Astrocyte of the spinal cord (primary cell): ENCODE results near the gene LMAN2.
"Not testable (repeated sequence)": the region's sequence is repeated elsewhere in the genome, so short reads cannot be mapped to it uniquely, and the experiment has no call there.

Experiments
- DNase-seq: peaks from one replicate; pipeline ENCODE4 v3.0.0; 2011; ENCODE audit warnings: low read depth, low spot score
- H3K4me3 ChIP-seq: 2 replicates; pipeline ENCODE4 v1.5.1; 2011; ENCODE audit warnings: low read depth, mild to moderate bottlenecking, low read length, moderate library complexity
- in situ Hi-C: cut with HindIII; loops from 2 replicates; pipeline ENCODE4 v1.10.0; 2017; ENCODE audit warnings: low sequenced_read_pairs
- TF ChIP-seq, protein P1 (sequence below): IDR thresholded peaks from 2 replicates; pipeline ENCODE4 v1.5.1; 2012; ENCODE audit warnings: low read depth, mild to moderate bottlenecking, low read length, inconsistent platforms

LMAN2 gene

DNA sequence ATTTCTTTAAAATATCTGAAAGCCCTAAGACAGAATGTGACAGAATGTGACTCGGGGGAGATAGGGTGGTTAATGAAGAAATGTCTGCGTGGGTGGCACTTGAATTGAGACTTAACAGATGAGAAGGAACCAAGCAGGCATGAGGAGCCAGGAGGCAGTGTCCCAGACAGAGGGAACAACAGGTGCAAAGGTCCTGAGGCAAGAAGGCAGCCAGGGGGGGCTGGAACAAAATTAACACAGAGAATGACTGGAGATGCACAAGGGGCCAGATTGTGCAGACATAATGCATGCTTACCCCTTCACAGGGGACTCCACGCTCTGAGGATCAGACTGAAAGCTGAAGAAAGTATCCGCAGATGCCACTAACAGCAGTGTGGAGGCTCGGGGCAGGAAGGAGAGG is 1.7 kb downstream of the LMAN2 start:
- H3K4me3 ChIP-seq: no peak overlapping the region
- DNase-seq: no peak
- TF ChIP-seq, protein P1, sequence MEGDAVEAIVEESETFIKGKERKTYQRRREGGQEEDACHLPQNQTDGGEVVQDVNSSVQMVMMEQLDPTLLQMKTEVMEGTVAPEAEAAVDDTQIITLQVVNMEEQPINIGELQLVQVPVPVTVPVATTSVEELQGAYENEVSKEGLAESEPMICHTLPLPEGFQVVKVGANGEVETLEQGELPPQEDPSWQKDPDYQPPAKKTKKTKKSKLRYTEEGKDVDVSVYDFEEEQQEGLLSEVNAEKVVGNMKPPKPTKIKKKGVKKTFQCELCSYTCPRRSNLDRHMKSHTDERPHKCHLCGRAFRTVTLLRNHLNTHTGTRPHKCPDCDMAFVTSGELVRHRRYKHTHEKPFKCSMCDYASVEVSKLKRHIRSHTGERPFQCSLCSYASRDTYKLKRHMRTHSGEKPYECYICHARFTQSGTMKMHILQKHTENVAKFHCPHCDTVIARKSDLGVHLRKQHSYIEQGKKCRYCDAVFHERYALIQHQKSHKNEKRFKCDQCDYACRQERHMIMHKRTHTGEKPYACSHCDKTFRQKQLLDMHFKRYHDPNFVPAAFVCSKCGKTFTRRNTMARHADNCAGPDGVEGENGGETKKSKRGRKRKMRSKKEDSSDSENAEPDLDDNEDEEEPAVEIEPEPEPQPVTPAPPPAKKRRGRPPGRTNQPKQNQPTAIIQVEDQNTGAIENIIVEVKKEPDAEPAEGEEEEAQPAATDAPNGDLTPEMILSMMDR: no peak
- in situ Hi-C loops: no loop called here

DNA sequence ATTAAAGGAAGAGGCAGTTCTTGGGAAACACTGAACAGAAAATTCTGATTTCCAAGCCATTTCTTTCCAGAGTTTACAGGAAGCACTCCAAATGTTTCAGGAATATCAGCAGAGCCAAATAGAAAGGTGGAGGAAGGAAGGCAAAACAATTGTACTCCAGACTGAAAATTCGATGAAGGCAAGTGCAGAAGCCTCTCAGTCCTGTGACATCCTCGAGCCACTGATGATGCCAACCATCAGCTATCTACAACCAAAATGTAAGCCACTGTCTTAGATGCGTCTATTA is 2.2 kb downstream of the LMAN2 start:
- no peak for DNase-seq
- no peak overlapping the region for H3K4me3 ChIP-seq
- TF ChIP-seq, protein P1: no peak
- in situ Hi-C loops: no loop called here

DNA sequence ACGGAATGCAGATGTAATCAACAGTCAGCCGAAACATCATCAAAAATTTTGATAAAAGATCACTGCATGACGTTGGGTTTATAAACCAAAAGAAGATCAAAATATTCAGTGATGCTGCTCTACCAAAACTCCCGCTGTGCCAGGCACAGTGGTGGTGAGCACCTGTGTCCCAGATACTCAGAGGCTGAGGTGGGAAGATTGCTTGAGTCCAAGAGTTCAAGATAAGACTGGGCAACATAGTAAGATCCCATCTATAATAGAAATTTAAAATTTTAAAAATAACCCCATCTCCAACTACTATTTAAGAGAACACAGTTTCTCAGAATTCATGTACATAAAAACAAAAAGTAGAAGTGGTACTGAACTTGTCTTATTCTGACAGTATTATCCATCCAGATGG is 3.8 kb downstream of the LMAN2 start:
- in situ Hi-C loops: no loop called here
- TF ChIP-seq, protein P1: no peak
- H3K4me3 ChIP-seq: no peak overlapping the region
- DNase-seq: no peak

DNA sequence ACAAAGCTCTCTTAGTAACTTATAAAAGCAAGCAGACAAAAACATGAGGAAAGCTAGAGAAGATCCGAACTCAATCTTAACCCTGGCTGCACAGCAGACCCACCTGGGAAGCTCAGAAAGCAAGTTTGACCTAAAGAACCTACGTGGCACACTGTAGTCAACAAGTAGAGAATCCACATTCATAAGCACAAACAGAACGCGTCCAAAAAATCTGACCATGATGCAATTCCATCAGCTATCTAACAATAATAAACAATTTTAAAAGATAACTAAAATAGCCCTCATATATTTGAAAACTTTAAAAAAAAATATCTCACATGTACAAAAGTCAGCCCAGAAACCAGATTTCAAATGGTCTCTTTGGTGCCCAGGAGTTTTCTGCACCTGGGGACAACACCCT is 4.6 kb downstream of the LMAN2 start:
- in situ Hi-C loops: no loop called here
- no peak for DNase-seq
- TF ChIP-seq, protein P1: no peak
- H3K4me3 ChIP-seq: no peak overlapping the region

DNA sequence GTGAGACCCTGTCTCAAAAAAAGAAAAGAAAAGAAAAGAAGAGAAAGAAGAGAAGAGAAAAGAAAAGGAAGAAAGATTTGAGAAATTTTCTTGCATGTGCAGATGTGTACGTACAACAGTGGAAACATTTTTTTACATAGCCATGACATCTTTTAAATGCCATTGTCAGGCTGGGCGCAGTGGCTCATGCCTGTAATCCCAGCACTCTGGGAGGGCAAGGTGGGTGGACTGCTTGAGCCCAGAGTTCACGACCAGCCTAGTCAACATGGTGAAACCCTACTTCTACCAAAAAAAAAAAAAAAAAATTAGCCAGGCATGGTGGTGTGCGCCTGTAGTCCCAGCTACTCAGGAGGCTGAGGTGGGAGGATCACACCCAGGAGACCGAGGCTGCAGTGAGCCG is 6.6 kb downstream of the LMAN2 start:
- no peak overlapping the region for H3K4me3 ChIP-seq
- TF ChIP-seq, protein P1: no peak
- in situ Hi-C loops: no loop called here
- no peak for DNase-seq

DNA sequence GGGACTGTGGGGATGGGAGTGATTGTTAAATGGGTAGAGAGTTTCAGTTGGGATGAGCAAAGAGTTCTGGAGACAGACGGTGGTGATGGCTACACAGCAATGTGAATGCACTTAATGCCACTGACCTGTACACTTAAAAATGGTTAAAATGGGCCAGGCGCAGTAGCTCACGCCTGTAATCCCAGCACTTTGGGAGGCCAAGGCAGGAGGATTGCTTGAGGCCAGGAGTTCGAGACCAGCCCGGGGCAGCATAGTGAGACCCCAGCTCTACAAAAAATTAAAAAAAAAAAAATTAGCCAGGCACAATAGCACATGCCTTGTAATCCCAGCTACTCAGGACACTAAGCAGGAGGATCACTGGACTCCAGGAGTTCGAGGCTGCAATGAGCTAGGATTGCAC is 7.7 kb downstream of the LMAN2 start:
- TF ChIP-seq, protein P1: no peak
- DNase-seq: no peak
- in situ Hi-C loops: no loop called here
- no peak overlapping the region for H3K4me3 ChIP-seq

DNA sequence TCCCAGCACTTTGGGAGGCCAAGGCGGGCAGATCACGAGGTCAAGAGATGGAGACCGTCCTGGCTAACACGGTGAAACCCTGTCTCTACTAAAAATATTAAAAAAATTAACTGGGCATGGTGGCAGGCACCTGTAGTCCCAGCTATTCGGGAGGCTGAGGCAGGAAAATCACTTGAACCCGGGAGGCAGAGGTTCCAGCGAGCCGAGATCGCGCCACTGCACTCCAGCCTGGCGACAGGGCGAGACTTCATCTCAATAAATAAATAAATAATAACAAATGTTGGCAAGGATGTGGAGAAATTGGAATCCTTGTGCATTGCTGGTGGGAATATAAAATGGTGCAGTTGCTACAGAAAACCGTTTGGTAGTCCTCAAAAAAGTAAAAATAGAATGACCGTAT is 8.5 kb downstream of the LMAN2 start:
- DNase-seq, in situ Hi-C loops, H3K4me3 ChIP-seq: not testable (repeated sequence)
